ENCODE results near the gene DISC1.

DISC1 gene

GRCh38 chr1:231869364-231869763 lies 242.8 kb downstream of the DISC1 start:
- H3K4me3 ChIP-seq (ENCODE audit: insufficient read depth, low read length, poor library complexity, severe bottlenecking) = no peak overlapping the region
- no peaks in the 10 kb centered on the region for H3K79me2 ChIP-seq (ENCODE audit: insufficient read depth, low read length)
- no peaks in the 10 kb centered on the region for H3K9me2 ChIP-seq (replicated peaks; ENCODE audit: insufficient read depth, low read length)
- H3K9me3 ChIP-seq (ENCODE audit: insufficient read depth, low read length) = no peaks in the 10 kb centered on the region
- TF ChIP-seq EZH2phosphoT487 (conservative IDR thresholded peaks at IDR 0.05; ENCODE audit: low read length) = no peak
- no peak for TF ChIP-seq CTCF (IDR thresholded peaks at IDR 0.05; ENCODE audit: insufficient read depth, low read length, poor library complexity, severe bottlenecking)
- no peak overlapping the region for H3K27ac ChIP-seq (ENCODE audit: low read depth, low read length)
- H2AFZ ChIP-seq (ENCODE audit: low read depth, low read length, severe bottlenecking) = no peak overlapping the region
- no peak overlapping the region for H3K9ac ChIP-seq (ENCODE audit: low read length)
- H4K20me1 ChIP-seq (ENCODE audit: low read depth, low read length) = no peaks in the 10 kb centered on the region
- H3K27me3 ChIP-seq (ENCODE audit: low read length) = no peaks in the 10 kb centered on the region
- H3K36me3 ChIP-seq (ENCODE audit: low read length) = no peaks in the 10 kb centered on the region
- H3K4me2 ChIP-seq (ENCODE audit: low read depth, low read length, poor library complexity, severe bottlenecking) = no peak overlapping the region
- no peaks in the 10 kb centered on the region for H3F3A ChIP-seq (ENCODE audit: insufficient read depth)

GRCh38 chr1:231871471-231871870 lies 244.9 kb downstream of the DISC1 start:
- Histone ChIP-seq H3K9me3 (ENCODE audit: insufficient read depth, low read length) (no peaks in the 10 kb centered on the region), H3K9ac (ENCODE audit: low read length) (no peak overlapping the region), H3K79me2 (ENCODE audit: insufficient read depth, low read length) (no peaks in the 10 kb centered on the region), H4K20me1 (ENCODE audit: low read depth, low read length) (no peaks in the 10 kb centered on the region), H3K27ac (ENCODE audit: low read depth, low read length) (no peak overlapping the region), H3K4me2 (ENCODE audit: low read depth, low read length, poor library complexity, severe bottlenecking) (no peak overlapping the region), H2AFZ (ENCODE audit: low read depth, low read length, severe bottlenecking) (no peak overlapping the region), H3K9me2 (replicated peaks; ENCODE audit: insufficient read depth, low read length) (no peaks in the 10 kb centered on the region), H3K36me3 (ENCODE audit: low read length) (no peaks in the 10 kb centered on the region), H3F3A (ENCODE audit: insufficient read depth) (no peaks in the 10 kb centered on the region), H3K27me3 (ENCODE audit: low read length) (no peaks in the 10 kb centered on the region), H3K4me3 (ENCODE audit: insufficient read depth, low read length, poor library complexity, severe bottlenecking) (no peak overlapping the region)
- TF ChIP-seq CTCF (IDR thresholded peaks at IDR 0.05; ENCODE audit: insufficient read depth, low read length, poor library complexity, severe bottlenecking) = no peak
- TF ChIP-seq EZH2phosphoT487 (conservative IDR thresholded peaks at IDR 0.05; ENCODE audit: low read length) = no peak

GRCh38 chr1:231871878-231872277 lies 245.3 kb downstream of the DISC1 start:
- no peak overlapping the region for H3K9ac ChIP-seq (ENCODE audit: low read length)
- no peaks in the 10 kb centered on the region for H3K79me2 ChIP-seq (ENCODE audit: insufficient read depth, low read length)
- no peaks in the 10 kb centered on the region for H3K9me2 ChIP-seq (replicated peaks; ENCODE audit: insufficient read depth, low read length)
- no peaks in the 10 kb centered on the region for H3K9me3 ChIP-seq (ENCODE audit: insufficient read depth, low read length)
- H3F3A ChIP-seq (ENCODE audit: insufficient read depth) = no peaks in the 10 kb centered on the region
- no peaks in the 10 kb centered on the region for H3K27me3 ChIP-seq (ENCODE audit: low read length)
- H2AFZ ChIP-seq (ENCODE audit: low read depth, low read length, severe bottlenecking) = no peak overlapping the region
- TF ChIP-seq EZH2phosphoT487 (conservative IDR thresholded peaks at IDR 0.05; ENCODE audit: low read length) (no peak), CTCF (IDR thresholded peaks at IDR 0.05; ENCODE audit: insufficient read depth, low read length, poor library complexity, severe bottlenecking) (no peak)
- H3K4me3 ChIP-seq (ENCODE audit: insufficient read depth, low read length, poor library complexity, severe bottlenecking) = no peak overlapping the region
- no peak overlapping the region for H3K27ac ChIP-seq (ENCODE audit: low read depth, low read length)
- H3K36me3 ChIP-seq (ENCODE audit: low read length) = no peaks in the 10 kb centered on the region
- H4K20me1 ChIP-seq (ENCODE audit: low read depth, low read length) = no peaks in the 10 kb centered on the region
- no peak overlapping the region for H3K4me2 ChIP-seq (ENCODE audit: low read depth, low read length, poor library complexity, severe bottlenecking)
